HUES48 (cell line): Measurements from ENCODE around the gene IL17RC.

Experiments
- H3K27ac ChIP-seq: one replicate; pipeline ENCODE4 v1.7.0; 2013; ENCODE audit warnings: low read depth, low read length, inconsistent platforms
- H3K27me3 ChIP-seq: 2 replicates; pipeline ENCODE4 v1.6.1; 2013; ENCODE audit warnings: mild to moderate bottlenecking, low read length; ENCODE audit not compliant: control insufficient read depth, insufficient read depth
- H3K36me3 ChIP-seq: 2 replicates; pipeline ENCODE4 v1.6.1; 2013; ENCODE audit warnings: low read length; ENCODE audit not compliant: control insufficient read depth, insufficient read depth
- H3K4me1 ChIP-seq: 2 replicates; pipeline ENCODE4 v1.6.1; 2013; ENCODE audit warnings: mild to moderate bottlenecking, low read length; ENCODE audit not compliant: control insufficient read depth, insufficient read depth
- H3K4me3 ChIP-seq: 2 replicates; pipeline ENCODE4 v1.5.1; 2013; ENCODE audit warnings: mild to moderate bottlenecking, low read depth, low read length
- H3K9ac ChIP-seq: 2 replicates; pipeline ENCODE4 v1.6.1; 2013; ENCODE audit warnings: mild to moderate bottlenecking, low read depth, low read length, moderate library complexity
- H3K9me3 ChIP-seq: 2 replicates; pipeline ENCODE4 v1.6.1; 2013; ENCODE audit warnings: low read length; ENCODE audit not compliant: control insufficient read depth, insufficient read depth

Gene IL17RC

GRCh38 chr3:9906480-9906879 lies 10.4 kb upstream of the IL17RC start:
- Histone ChIP-seq H3K4me3 (no peak overlapping the region), H3K27me3 (no peaks in the 10 kb centered on the region), H3K27ac (no peak overlapping the region), H3K36me3 (no peaks in the 10 kb centered on the region), H3K9me3 (no peaks in the 10 kb centered on the region), H3K4me1 (peaks cover 12% of the 10 kb centered on the region), H3K9ac (no peak overlapping the region)

- Histone ChIP-seq H3K4me1 (no peaks in the 10 kb centered on the region), H3K9me3 (no peaks in the 10 kb centered on the region)
Measured at GRCh38 chr3:9908286-9908685, 8.6 kb upstream of the IL17RC start.

GRCh38 chr3:9909221-9910013 lies 7.5 kb upstream of the IL17RC start:
- H3K27ac ChIP-seq = no peak overlapping the region
- no peaks in the 10 kb centered on the region for H3K9me3 ChIP-seq
- no peak overlapping the region for H3K9ac ChIP-seq
- H3K4me1 ChIP-seq = no peaks in the 10 kb centered on the region
- H3K36me3 ChIP-seq = no peaks in the 10 kb centered on the region
- peaks cover 5% of the 10 kb centered on the region; the same call in 1 of the 2 replicates for H3K27me3 ChIP-seq
- H3K4me3 ChIP-seq = no peak overlapping the region

More at GRCh38 chr3:9908286-9908685, 8.6 kb upstream of the IL17RC start:
- Histone ChIP-seq H3K27me3 (no peaks in the 10 kb centered on the region), H3K27ac (no peak overlapping the region), H3K36me3 (no peaks in the 10 kb centered on the region), H3K9ac (no peak overlapping the region), H3K4me3 (no peak overlapping the region)

- H3K4me1 ChIP-seq = peaks cover 15% of the 10 kb centered on the region
- no peak overlapping the region for H3K9ac ChIP-seq
- no peak overlapping the region for H3K4me3 ChIP-seq
- H3K27ac ChIP-seq = no peak overlapping the region
- H3K36me3 ChIP-seq = no peaks in the 10 kb centered on the region
- H3K27me3 ChIP-seq = peaks cover 19% of the 10 kb centered on the region; the same call in 1 of the 2 replicates
- H3K9me3 ChIP-seq = no peaks in the 10 kb centered on the region
Measured at GRCh38 chr3:9911863-9912262, 5.0 kb upstream of the IL17RC start.

- Histone ChIP-seq H3K27ac (no peak overlapping the region), H3K4me1 (peaks cover 20% of the 10 kb centered on the region), H3K36me3 (no peaks in the 10 kb centered on the region), H3K9me3 (no peaks in the 10 kb centered on the region), H3K27me3 (peaks cover 19% of the 10 kb centered on the region; the same call in 1 of the 2 replicates), H3K4me3 (no peak overlapping the region), H3K9ac (no peak overlapping the region)
Measured at GRCh38 chr3:9912294-9912935, 4.5 kb upstream of the IL17RC start.

GRCh38 chr3:9913601-9914000 lies 3.3 kb upstream of the IL17RC start:
- H3K36me3 ChIP-seq = no peaks in the 10 kb centered on the region
- peaks cover 22% of the 10 kb centered on the region for H3K4me1 ChIP-seq
- H3K4me3 ChIP-seq = no peak overlapping the region
- H3K27me3 ChIP-seq = peaks cover 19% of the 10 kb centered on the region; the same call in 1 of the 2 replicates
- H3K9ac ChIP-seq = no peak overlapping the region
- no peaks in the 10 kb centered on the region for H3K9me3 ChIP-seq
- no peak overlapping the region for H3K27ac ChIP-seq

- H3K4me1 ChIP-seq = peaks cover 22% of the 10 kb centered on the region
- peaks cover 19% of the 10 kb centered on the region; the same call in 1 of the 2 replicates for H3K27me3 ChIP-seq
- H3K36me3 ChIP-seq = no peaks in the 10 kb centered on the region
- H3K27ac ChIP-seq = no peak overlapping the region
- no peak overlapping the region for H3K9ac ChIP-seq
- no peaks in the 10 kb centered on the region for H3K9me3 ChIP-seq
- H3K4me3 ChIP-seq = no peak overlapping the region
Measured at GRCh38 chr3:9914011-9914410, 2.9 kb upstream of the IL17RC start.

GRCh38 chr3:9914559-9915253 lies 2.2 kb upstream of the IL17RC start:
- Histone ChIP-seq H3K4me3 (peak overlapping the region; percentile 68), H3K27me3 (peaks cover 19% of the 10 kb centered on the region; the same call in 1 of the 2 replicates), H3K36me3 (no peaks in the 10 kb centered on the region), H3K4me1 (peaks cover 22% of the 10 kb centered on the region), H3K27ac (no peak overlapping the region), H3K9ac (no peak overlapping the region; the same call in 1 of the 2 replicates), H3K9me3 (no peaks in the 10 kb centered on the region)

GRCh38 chr3:9915254-9916141 lies 1.4 kb upstream of the IL17RC start:
- Histone ChIP-seq H3K9ac (peak overlapping the region; percentile 47), H3K27ac (no peak overlapping the region), H3K27me3 (peaks cover 19% of the 10 kb centered on the region; the same call in 1 of the 2 replicates), H3K4me1 (peaks cover 22% of the 10 kb centered on the region), H3K36me3 (no peaks in the 10 kb centered on the region), H3K9me3 (no peaks in the 10 kb centered on the region), H3K4me3 (peak overlapping the region; percentile 68)

- Histone ChIP-seq H3K9me3 (no peaks in the 10 kb centered on the region), H3K27me3 (peaks cover 19% of the 10 kb centered on the region; the same call in 1 of the 2 replicates), H3K27ac (peak overlapping the region; percentile 48), H3K9ac (no peak overlapping the region), H3K4me3 (peak overlapping the region; percentile 35), H3K4me1 (peaks cover 22% of the 10 kb centered on the region), H3K36me3 (no peaks in the 10 kb centered on the region)
Measured at GRCh38 chr3:9916346-9916733, 558 bp upstream of the IL17RC start.
